Motor neuron (in vitro differentiated cells): ENCODE data around the gene LSG1. TPM values are rescaled to one million over a fixed set of nuclear protein-coding genes. Genes with fewer than 3 reads are reported as not detected.

ENCODE experiments used
- ATAC-seq, 8 experiments: fragments of 200-7000 bp; cut with Tn5 transposase; replicated peaks in 6 of 8; 2 replicates each; pipeline ENCODE4 v1.8.0; 2021; ENCODE audit warnings: mild to moderate bottlenecking in 8 of 8, moderate library complexity in 8 of 8
- H3K27ac ChIP-seq, 2 donors: fragments of 250-450 bp; sonication (Bioruptor Pico); 2 replicates each; pipeline ENCODE4 v1.9.0; 2021; ENCODE audit warnings: antibody characterized with exemption in 2 of 2, mild to moderate bottlenecking in 2 of 2, moderate library complexity in 1 of 2
- H3K4me1 ChIP-seq, 2 donors: fragments of 250-450 bp; sonication (Bioruptor Pico); replicated peaks in 1 of 2; 2 replicates each; pipeline ENCODE4 v1.6.1; 2021; ENCODE audit warnings: antibody characterized with exemption in 2 of 2, mild to moderate bottlenecking in 2 of 2, moderate library complexity in 1 of 2
- H3K4me3 ChIP-seq, 5 donors: fragments of 250-450 bp; sonication (Bioruptor Pico); 2 replicates each; pipeline ENCODE4 v1.9.0; 2021; ENCODE audit warnings: antibody characterized with exemption in 5 of 5, mild to moderate bottlenecking in 5 of 5, moderate library complexity in 4 of 5
- WGBS, 10 experiments: fragments of 450-650 bp; shearing (Covaris generic); methylation state at CpG; one replicate each; pipeline ENCODE4 v1.0.0; 2022; 5-methylcytosine and 5-hydroxymethylcytosine counted together
- in situ Hi-C, 9 experiments: fragments of 400-800 bp; cut with MboI; loops; one replicate each; pipeline ENCODE4 v1.15.0; 2021; ENCODE audit warnings: low sequenced_read_pairs in 9 of 9, low pct_unique_long_range_greater_than_20kb in 2 of 9; ENCODE audit not compliant: unreplicated experiment in 9 of 9
- total RNA-seq, 8 experiments: library from RNA; unstranded; fragments of 300-600 nt; gene quantifications; 2 replicates each; pipeline versions ENCODE4 v1.2.3 to v1.2.4, GENCODE V29; 2022

Gene LSG1
- total RNA-seq, 8 experiments from 2014 or later = 16.9 to 42.7 (median 27.3) TPM

GRCh38 chr3:194702545-194702944 lies 30.6 kb upstream of the LSG1 start:
- H3K4me3 ChIP-seq = no peak overlapping the region
- in situ Hi-C loops = no loop called here
- H3K27ac ChIP-seq = no peak overlapping the region
- peaks cover 0 to 14% of the 10 kb centered on the region in 2 donors for H3K4me1 ChIP-seq
- no peak for ATAC-seq
- 40 to 100% (median 80%) methylated on average over 1 to 8 of the region's 9 CpGs; no CpG with 5 or more reads in 6 of the 10 experiments for WGBS, 10 experiments

DNA sequence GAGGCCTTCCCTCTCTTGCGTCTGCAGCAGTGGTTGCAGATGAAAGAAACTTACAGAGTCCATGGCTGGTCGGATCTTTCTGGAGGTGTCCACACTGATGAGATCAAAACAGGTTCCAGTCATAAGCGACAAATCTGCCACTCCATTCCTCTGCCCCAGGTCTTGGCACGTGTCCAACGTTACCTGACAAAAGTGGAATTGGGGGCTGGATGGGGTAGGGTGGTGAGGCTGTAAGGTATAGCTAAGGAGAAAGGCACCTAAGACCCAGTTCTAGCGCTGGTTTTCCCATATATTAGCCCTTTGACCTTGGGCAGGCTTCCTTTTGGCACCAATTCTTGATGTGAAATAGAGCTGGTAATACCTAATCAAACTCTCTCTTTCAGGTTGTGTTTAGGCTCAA lies 24.7 kb upstream of the LSG1 start:
- no peak for ATAC-seq
- 25 to 100% (median 90%) methylated on average over 1 to 4 of the region's 6 CpGs; no CpG with 5 or more reads in 4 of the 10 experiments for WGBS, 10 experiments
- in situ Hi-C loops = loop anchor here (25.0 kb wide), 8 partner anchors 166 to 841 kb away; partner anchors contain the start of genes XXYLT1 (in 2 of the 9) and PPP1R2 (in 1 of the 9)

DNA sequence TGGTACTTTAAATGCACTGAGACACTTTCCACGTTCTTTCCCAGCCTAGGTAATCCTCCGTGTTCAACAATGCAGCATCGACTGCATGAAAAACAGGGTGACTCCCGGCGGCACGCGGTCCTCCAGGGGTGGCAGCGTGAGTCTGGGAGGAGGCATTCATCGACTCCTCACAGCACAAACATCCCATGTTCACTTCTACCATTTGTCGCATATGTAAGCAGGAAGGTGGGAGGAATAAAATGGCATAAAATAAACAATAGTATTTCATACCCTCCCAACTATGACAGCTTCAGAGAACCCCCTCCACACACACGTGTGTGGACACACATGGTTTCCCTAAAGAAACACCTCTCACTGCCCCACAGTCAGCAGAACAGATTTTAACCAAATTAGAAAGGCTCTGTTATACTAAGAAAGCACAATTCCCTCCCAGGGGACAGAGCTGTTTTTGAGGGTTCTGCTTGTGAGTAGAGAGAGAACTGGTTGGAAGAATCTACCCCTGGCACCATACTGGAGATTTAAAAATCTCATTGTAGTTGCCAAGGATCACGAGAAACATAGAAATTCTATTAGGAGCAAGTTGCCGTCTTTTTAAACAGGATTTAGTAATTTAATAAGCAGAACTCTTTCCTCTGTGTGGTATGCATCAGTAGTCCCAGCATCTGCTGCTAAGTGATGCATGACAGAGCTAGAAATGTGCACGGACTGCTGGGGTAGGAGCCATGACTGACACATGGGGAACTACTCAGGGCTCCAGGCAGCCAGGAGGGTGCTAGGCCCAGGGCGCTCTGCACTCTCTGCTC lies 19.7 kb upstream of the LSG1 start:
- WGBS, 10 experiments = 18 to 72% (median 54%) methylated on average over 1 to 12 of the region's 15 CpGs
- H3K27ac ChIP-seq = no peak overlapping the region
- ATAC-seq = peak in 4 of 8 experiments; percentile 11 to 22 (median 14)
- no peak overlapping the region for H3K4me3 ChIP-seq
- peaks cover 0 to 11% of the 10 kb centered on the region in 2 donors for H3K4me1 ChIP-seq
- in situ Hi-C loops = loop anchor here (25.0 kb wide), 8 partner anchors 171 to 846 kb away; partner anchors contain the start of genes XXYLT1 (in 2 of the 9) and PPP1R2 (in 1 of the 9)

More for the DNA sequence above, 24.7 kb upstream of the LSG1 start:
- H3K4me1 ChIP-seq = peaks cover 0 to 3% of the 10 kb centered on the region in 2 donors
- no peak overlapping the region for H3K4me3 ChIP-seq
- H3K27ac ChIP-seq = no peak overlapping the region

DNA sequence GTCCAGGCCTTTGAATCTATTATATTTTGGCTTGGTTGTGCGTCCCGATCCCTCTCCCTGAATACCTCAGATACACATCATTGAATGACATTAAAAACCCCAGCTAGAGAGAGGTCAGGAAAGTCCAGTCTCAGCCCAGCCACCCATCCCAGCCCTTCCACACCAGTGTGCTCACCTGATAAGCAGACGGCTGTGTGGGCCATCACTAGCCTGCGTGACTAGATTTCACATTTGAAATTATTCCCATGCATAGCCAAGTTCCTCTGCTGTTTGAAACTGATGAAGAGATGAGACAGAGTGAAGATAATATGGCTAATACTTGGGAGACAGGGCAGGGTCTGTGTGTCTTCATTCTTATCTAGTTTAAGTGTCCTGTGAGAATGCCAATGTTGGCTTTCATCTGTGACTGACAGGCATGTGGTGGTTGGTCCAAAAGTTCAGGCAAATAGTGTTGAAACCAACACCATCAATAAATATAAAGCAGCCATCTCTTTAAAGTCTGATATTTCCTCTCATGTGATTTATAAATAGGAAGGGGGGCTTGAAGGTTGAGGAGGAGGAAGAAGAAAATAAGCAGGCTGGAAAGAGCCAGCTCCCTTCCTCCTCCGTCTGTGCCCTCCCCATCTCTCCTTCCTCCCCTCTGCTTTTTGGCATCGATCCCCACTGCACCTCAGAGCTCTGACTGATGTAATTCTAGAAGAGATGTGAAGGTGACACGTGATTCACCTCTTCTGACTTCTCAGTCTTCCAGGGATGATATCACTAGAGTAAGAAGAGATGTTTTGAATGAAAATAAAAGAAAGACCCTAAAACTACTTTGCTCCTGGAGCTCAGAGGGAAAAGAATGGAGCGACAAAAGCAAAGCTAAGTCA lies 18.7 kb upstream of the LSG1 start:
- WGBS, 10 experiments = 20 to 88% (median 67%) methylated on average over 1 to 4 of the region's 8 CpGs
- Histone ChIP-seq H3K4me1 (peaks cover 0 to 11% of the 10 kb centered on the region in 2 donors), H3K27ac (no peak overlapping the region), H3K4me3 (no peak overlapping the region)
- peak in 3 of 8 experiments; percentile 4 to 31 (median 14) for ATAC-seq
- in situ Hi-C loops = loop anchor here (25.0 kb wide), 8 partner anchors 172 to 847 kb away; partner anchors contain the start of genes XXYLT1 (in 2 of the 9) and PPP1R2 (in 1 of the 9)

DNA sequence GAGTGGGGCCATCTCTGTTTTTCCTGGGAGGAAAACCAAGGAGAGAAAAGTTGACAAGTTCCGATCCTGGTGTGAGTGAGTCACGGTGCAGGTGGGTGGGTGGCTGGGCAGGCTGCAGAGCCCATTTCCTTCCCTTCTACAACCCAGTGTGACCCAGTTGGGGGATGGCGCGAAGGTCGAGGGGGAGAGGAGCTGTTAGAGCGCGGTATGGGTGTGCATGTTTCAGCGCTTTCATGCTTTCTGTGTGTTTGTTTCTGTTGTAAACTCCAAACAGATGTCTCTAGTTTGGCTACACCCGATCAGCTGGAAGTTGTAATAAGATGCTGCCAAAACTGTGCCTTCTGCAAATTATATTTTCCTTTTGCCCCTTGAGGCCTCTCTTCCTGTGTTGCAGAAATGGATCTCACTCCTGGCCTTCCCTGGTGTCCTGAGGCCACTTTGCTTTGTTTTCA lies 17.5 kb upstream of the LSG1 start:
- WGBS, 10 experiments = 0 to 100% (median 24%) methylated on average over 1 to 9 of the region's 9 CpGs; no CpG with 5 or more reads in 3 of the 10 experiments
- Histone ChIP-seq H3K27ac (no peak overlapping the region), H3K4me1 (peaks cover 4 to 16% of the 10 kb centered on the region in 2 donors), H3K4me3 (no peak overlapping the region)
- ATAC-seq = peak in 1 of 8 experiments; percentile 5
- in situ Hi-C loops = loop anchor here (10.0 to 25.0 kb wide), 10 partner anchors 173 to 848 kb away; partner anchors contain the start of genes XXYLT1 (in 2 of the 9) and PPP1R2 (in 1 of the 9)

DNA sequence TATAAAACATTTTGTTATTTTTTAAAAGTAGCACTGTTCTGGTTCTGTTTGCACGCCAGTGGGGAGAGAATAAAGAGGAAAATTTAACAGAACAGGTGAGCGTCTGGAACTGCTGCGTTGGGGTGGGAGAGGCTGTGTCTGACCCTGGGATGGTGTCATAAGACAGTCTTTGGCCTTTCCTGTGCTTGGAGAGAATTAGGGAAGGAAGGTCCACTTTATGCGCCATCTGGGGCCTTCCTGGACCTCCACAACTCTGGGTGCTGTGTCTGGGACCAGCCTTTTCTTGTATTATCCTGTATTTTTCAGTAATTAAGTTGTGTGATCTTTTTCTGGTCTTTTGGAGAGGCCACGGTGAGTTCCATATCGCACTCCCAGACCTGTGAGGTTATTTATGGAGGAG lies 17.0 kb upstream of the LSG1 start:
- in situ Hi-C loops = loop anchor here (10.0 to 25.0 kb wide), 10 partner anchors 173 to 848 kb away; partner anchors contain the start of genes XXYLT1 (in 2 of the 9) and PPP1R2 (in 1 of the 9)
- no peak for ATAC-seq
- Histone ChIP-seq H3K27ac (no peak overlapping the region), H3K4me3 (no peak overlapping the region), H3K4me1 (peaks cover 4 to 16% of the 10 kb centered on the region in 2 donors)
- 48 to 97% (median 84%) methylated on average over 1 to 6 of the region's 6 CpGs; no CpG with 5 or more reads in 2 of the 10 experiments for WGBS, 10 experiments

DNA sequence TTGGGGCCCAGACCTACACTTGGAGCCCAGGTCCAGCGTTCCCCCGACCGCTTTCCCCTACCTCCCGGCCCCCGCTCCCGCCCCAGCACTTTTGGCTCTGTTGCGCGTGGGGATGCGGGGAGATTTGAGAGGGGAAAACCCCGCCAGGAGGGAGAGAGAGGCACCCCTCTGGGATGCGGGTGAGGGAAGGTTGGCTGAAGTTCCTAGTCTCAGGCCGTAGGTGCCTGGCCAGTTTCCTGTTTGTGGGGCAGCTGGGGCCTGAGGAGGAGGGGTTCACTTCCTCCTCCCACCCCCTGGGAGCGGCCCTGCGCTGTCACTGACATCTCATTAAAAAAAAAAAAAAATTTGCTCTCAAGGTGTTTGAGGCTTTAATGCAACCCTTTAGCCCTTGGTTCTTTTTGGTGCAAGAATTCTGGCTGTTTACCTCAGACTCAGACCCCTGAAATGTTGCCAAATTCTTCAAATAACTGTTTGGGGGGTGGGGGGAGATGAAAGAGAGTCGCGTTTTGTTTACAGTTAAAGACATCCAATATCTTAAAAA lies 16.3 kb upstream of the LSG1 start:
- peak in 3 of 8 experiments; percentile 5 to 16 (median 14) for ATAC-seq
- 40 to 83% (median 68%) methylated on average over 2 to 4 of the region's 16 CpGs; no CpG with 5 or more reads in 6 of the 10 experiments for WGBS, 10 experiments

DNA sequence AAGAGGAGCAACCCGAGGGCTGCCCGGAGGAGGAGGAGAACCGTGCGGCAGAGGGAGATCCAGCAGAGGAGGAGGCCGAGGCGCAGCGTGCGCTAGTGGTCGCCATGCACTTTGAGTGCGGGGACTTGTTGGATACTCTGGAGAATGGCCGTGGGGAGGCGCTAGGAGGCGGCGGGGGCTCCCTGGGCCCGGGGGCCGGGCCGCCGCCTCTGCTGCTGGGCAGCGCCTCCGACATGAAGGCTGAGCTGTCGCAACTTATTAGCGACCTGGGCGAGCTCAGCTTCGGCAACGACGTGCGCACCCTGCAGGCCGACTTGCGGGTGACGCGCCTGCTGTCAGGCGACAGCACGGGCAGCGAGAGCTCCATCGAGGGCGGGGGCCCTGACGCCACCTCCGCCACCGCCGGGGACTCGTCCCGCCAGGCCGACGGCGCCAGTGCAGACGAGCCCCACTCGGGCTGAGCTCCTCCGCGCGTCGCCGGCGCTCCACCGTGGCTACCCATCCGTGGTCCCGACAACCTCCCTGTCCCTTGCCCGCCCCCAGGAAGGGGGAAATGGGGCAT lies 15.7 kb upstream of the LSG1 start:
- 0% methylated on average over 1 to 2 of the region's 57 CpGs; no CpG with 5 or more reads in 6 of the 10 experiments for WGBS, 10 experiments
- Histone ChIP-seq H3K4me1 (peaks cover 4 to 16% of the 10 kb centered on the region in 2 donors), H3K27ac (no peak overlapping the region), H3K4me3 (peak overlapping the region; percentile 39 to 47 (median 42))
- in situ Hi-C loops = loop anchor here (10.0 to 25.0 kb wide), 10 partner anchors 175 to 850 kb away; partner anchors contain the start of genes XXYLT1 (in 2 of the 9) and PPP1R2 (in 1 of the 9)
- peak; percentile 7 to 68 (median 42) for ATAC-seq

More for the DNA sequence above, 16.3 kb upstream of the LSG1 start:
- H3K4me1 ChIP-seq = peaks cover 4 to 16% of the 10 kb centered on the region in 2 donors
- in situ Hi-C loops = loop anchor here (10.0 to 25.0 kb wide), 10 partner anchors 174 to 849 kb away; partner anchors contain the start of genes XXYLT1 (in 2 of the 9) and PPP1R2 (in 1 of the 9)
- H3K4me3 ChIP-seq = peak overlapping the region; percentile 39 to 47 (median 42)
- H3K27ac ChIP-seq = no peak overlapping the region

- ATAC-seq = peak in 6 of 8 experiments; percentile 1 to 50 (median 33)
- WGBS, 10 experiments = 0 to 17% (median 5%) methylated on average over 1 to 13 of the region's 86 CpGs; no CpG with 5 or more reads in 5 of the 10 experiments
- Histone ChIP-seq H3K4me3 (peak overlapping the region; percentile 39 to 47 (median 42)), H3K4me1 (peaks cover 4 to 16% of the 10 kb centered on the region in 2 donors), H3K27ac (no peak overlapping the region)
- in situ Hi-C loops = loop anchor here (10.0 to 25.0 kb wide), 10 partner anchors 175 to 850 kb away; partner anchors contain the start of genes XXYLT1 (in 2 of the 9) and PPP1R2 (in 1 of the 9)
These were observed 15.0 kb upstream of the LSG1 start for GRCh38 chr3:194686816-194687637.

DNA sequence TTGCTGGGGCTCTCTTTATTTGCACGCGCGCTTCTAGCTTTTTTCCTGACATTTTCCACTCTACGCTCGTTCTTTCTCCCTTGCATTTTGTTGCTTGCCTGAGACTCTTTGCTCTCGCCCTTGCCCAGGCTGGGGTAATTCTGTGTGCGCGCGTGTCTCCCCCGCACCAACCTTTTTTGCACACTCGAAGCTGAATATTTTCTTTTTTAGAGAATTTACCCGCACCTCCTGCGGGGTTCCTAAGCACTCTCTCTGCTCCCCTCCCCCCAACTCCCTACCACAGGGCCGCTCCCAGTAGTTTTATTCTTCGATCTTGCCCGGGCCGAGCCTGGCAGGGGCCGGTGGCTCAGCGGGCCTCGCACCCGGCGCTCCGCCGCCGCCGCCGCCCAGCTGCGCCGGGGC lies 14.4 kb upstream of the LSG1 start:
- WGBS, 10 experiments = 0 to 6% (median 0%) methylated on average over 3 to 13 of the region's 29 CpGs; no CpG with 5 or more reads in 3 of the 10 experiments
- peaks cover 4 to 10% of the 10 kb centered on the region in 2 donors for H3K4me1 ChIP-seq
- peak overlapping the region; percentile 39 to 47 (median 42) for H3K4me3 ChIP-seq
- H3K27ac ChIP-seq = no peak overlapping the region
- in situ Hi-C loops = loop anchor here (10.0 to 25.0 kb wide), 10 partner anchors 176 to 851 kb away; partner anchors contain the start of genes XXYLT1 (in 2 of the 9) and PPP1R2 (in 1 of the 9)
- no peak for ATAC-seq
